HG03060 (cell line): ENCODE data around the gene BAIAP2.

ENCODE experiments used
- ATAC-seq: cut with Tn5 transposase; IDR thresholded peaks from one replicate; pipeline ENCODE4 v1.9.1; 2021; ENCODE audit warnings: low read depth, moderate number of reproducible peaks; ENCODE audit not compliant: unreplicated experiment

BAIAP2 gene

GRCh38 chr17:81120149-81120484 is 85.2 kb downstream of the BAIAP2 start:
- ATAC-seq, result no peak

GRCh38 chr17:81120695-81121621 is 86.0 kb downstream of the BAIAP2 start:
- no peak for ATAC-seq

GRCh38 chr17:81121841-81122733 is 87.1 kb downstream of the BAIAP2 start:
- no peak for ATAC-seq

GRCh38 chr17:81123052-81124048 is 88.4 kb downstream of the BAIAP2 start:
- ATAC-seq, result no peak

- ATAC-seq, result no peak
Measured at GRCh38 chr17:81124377-81124776, 89.4 kb downstream of the BAIAP2 start.

DNA sequence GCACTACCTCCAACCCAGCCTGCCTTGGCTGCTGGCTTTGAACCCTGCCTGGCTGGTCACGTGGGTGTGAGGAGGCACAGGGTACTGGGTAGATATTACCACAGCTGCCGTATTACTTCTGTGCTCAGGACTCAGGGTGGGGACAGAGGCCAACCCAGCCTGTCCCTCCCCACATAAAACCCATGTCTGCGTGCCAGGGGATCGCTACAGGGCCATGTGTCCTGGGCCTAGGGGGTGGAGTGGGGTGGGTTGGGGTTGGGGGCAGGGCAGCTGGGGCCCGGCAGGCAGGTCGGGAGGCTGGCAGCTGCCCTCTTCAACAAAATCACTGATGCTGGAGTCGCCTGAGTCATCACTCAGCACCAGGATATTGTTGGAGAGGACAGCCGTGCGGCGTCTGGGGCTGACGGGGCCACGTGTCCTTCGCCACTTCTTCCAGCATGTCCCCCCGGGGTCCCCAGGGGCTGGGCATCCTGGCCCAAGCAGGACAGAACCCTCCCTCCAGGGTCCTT is 90.7 kb downstream of the BAIAP2 start:
- ATAC-seq, result no peak

DNA sequence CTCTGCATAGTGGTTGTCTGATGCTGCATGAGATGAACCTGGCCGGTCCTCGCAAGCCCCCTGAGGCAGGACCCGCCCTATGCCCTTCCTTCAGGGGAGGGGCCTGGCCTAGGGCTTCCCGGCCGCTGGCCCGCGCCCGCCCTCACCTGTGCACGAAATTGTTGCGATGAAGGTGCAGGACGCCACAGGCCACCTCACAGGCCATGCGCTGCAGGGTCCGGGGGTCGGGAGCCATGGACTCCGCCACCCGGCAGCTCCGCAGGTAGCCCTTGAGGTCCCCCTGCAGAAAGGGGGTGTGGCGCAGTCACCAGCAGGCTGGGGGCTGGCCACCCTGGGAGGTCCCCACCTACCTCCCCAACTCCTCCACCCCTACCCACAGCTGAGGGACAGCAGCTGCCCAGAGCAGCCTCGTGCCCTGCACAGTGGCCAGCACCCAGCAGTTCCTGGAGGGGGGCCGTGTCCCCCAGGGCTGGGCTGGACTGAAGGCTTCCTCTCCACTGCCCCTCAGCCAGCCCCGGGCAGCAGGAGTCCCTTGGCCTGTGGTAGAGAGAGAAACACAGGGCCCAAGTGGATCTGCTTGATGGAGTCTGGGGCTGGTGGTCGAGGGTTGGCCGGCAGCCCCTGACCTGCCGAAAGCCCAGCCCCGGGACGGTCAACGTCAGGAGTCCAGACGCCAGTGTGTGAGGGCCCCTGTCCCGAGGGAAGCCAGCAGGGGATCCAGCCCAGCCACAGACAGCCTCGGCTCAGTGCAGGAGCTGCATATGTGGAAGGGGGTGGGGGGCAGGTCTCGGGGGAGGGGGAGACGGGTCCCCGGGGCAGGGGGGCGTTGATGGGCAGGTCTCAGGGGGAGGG is 91.6 kb downstream of the BAIAP2 start:
- no peak for ATAC-seq

DNA sequence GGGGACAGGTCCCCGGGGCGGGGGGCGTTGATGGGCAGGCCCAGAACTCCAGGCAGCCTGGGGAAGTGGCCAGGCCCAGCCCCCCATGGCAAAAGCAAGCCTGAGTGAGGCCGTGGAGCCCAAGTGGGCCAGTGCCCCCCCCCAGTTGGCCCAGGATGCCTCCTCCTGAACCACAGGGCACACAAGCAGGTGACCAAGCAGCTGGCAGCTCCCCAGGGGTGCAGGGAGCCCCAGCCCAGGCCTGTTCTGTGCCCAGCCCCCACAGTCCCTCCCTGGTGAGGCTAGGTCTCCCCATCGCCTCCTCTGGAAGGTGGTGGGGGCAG is 92.1 kb downstream of the BAIAP2 start:
- no peak for ATAC-seq

- ATAC-seq, result no peak
Measured at GRCh38 chr17:81127526-81128177, 92.7 kb downstream of the BAIAP2 start.

- no peak for ATAC-seq
Measured at GRCh38 chr17:81128338-81128737, 93.4 kb downstream of the BAIAP2 start.

DNA sequence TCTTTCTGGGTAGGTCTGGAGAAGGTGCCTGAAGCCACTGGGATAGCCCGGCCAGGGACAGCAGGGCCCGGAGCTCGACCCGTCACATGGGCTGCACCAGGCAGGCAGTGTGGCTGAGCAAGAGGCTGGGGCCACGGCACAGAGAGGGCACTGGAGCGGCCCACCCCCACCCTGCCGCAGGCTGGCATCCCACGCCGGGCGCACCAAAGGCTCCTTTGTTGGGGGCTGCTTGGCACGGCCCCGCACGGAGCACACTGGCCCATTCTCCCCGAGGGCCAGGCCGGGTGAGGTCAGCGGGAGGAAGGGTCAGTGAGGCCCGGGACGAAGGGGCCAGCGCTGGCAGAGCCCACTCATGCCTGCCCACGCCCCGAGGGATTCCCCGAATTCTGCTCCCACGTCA is 93.8 kb downstream of the BAIAP2 start:
- ATAC-seq, result no peak

DNA sequence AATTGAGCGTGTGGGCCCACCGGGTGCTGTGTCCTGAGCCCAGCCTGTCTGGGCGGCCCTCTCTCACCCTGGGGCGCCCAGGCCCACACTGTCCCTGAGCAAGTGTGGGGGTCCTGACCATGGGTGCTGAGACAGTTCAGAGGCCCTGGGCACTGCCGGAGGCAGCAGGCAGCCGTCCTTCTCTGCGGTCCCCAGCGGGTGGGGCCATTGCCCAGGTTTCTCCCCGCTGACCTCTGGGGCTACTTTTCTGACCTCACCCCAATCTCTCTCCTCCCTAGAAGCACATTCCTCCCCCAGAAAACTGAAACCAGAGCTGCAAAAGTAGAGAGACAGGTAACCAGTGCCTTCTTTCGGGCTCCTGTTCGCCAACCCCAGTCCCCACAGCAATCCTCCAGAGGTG is 94.3 kb downstream of the BAIAP2 start:
- no peak for ATAC-seq

- ATAC-seq, result no peak
Measured at GRCh38 chr17:81129711-81130367, 94.9 kb downstream of the BAIAP2 start.

DNA sequence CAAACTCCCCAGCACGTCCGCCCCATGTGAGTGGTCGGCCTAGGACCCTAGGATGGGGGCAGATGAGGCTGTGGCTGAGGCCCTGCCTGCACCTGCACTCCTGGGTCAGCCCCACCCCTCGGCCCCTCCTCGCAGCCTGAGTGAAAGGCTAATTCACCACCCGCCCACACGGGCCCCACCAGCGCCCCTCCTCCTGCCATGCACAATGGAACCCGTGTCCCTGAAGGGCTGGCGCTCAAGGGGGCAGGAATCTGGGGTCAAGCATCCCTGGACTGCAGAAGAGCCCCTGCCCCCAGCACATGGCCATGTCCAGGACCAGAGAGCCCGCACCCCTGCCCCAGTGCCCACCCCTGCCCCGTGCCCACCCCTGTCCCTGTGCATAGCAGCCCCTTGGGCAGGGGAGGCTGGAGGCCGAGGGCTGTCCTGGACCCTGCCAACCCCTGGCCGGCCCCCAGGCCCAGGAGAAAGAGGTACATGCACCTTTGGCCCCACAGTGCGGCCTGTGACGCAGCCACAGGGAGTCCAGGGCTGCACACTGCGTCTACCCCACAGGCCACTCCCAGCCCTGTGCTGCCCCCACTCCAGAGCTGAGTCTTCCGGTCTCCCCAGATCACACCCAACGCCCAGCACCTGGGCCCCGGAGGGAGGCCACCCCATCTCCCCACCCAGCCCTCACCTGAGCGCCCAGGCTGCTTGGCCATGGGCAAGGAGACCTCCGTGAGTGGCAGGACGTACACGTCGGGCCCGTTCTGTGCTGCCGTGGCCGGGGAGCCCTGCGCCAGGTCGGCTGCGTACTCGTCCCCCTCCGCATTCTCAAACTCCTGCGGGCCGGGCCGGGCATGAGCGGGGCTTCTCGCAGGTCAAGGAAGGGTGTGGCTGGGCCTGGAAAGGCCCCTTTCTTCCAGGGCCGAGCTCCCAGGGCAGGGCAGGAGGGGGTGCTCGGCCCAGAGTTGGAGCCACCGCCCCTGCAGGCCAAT is 95.7 kb downstream of the BAIAP2 start:
- no peak for ATAC-seq

- no peak for ATAC-seq
Measured at GRCh38 chr17:81131486-81132196, 96.7 kb downstream of the BAIAP2 start.

GRCh38 chr17:81132197-81132540 is 97.2 kb downstream of the BAIAP2 start:
- no peak for ATAC-seq
